Natural killer cell treated with Interleukin-12 subunit alpha and Interleukin-12 subunit beta and Interleukin-15 and Interleukin-18, amount 100 ng/mL, for 72 hours (primary cell): ENCODE results near the gene ABHD16B. TPM values are rescaled to one million over a fixed set of nuclear protein-coding genes. Genes with fewer than 3 reads are reported as not detected.
A peak's percentile ranks its signal among the peaks of the same experiment; 100 is the strongest.
"Not testable (repeated sequence)": the region's sequence is repeated elsewhere in the genome, so short reads cannot be mapped to it uniquely, and the experiment has no call there.

Experiments used
- ATAC-seq, 2 donors: fragments of 150-1000 bp; cut with Tn5 transposase in 1 of 2; sonication (Bioruptor Pico), chemical (Tn5 transposase) in 1 of 2; 2 replicates each; pipeline ENCODE4 v1.10.0; 2021
- DNase-seq: peaks from one replicate; pipeline ENCODE4 v3.0.0; 2022; ENCODE audit warnings: low spot score
- H3K27ac Mint-ChIP-seq, 2 donors: 1 replicate in 1 of 2; 2 replicates in 1 of 2; pipeline ENCODE4 v1.8.0; 2022; ENCODE audit warnings: mixed read lengths in 2 of 2, mild to moderate bottlenecking in 1 of 2, moderate library complexity in 1 of 2
- H3K27me3 Mint-ChIP-seq, 2 donors: 1 replicate in 1 of 2; 2 replicates in 1 of 2; pipeline ENCODE4 v1.8.0; 2022; ENCODE audit warnings: mixed read lengths in 2 of 2
- H3K36me3 Mint-ChIP-seq: one replicate; pipeline ENCODE4 v1.8.0; 2022; ENCODE audit warnings: mixed read lengths
- H3K4me1 Mint-ChIP-seq, 2 donors: 1 replicate in 1 of 2; 2 replicates in 1 of 2; pipeline ENCODE4 v1.8.0; 2022; ENCODE audit warnings: low read depth in 2 of 2, mixed read lengths in 2 of 2, mild to moderate bottlenecking in 1 of 2
- H3K4me3 Mint-ChIP-seq: one replicate; pipeline ENCODE4 v1.8.0; 2022; ENCODE audit warnings: mixed read lengths
- H3K9me3 Mint-ChIP-seq: 2 replicates; pipeline ENCODE4 v1.8.0; 2022; ENCODE audit warnings: mixed read lengths
- total RNA-seq, 2 donors: library from RNA; stranded (reverse); gene quantifications; one replicate each; pipeline ENCODE4 v1.2.3, GENCODE V29; 2022

Gene ABHD16B
- total RNA-seq, 2 donors from 2014 or later, result not detected

- Mint-ChIP-seq H3K4me1 (peaks cover 17 to 22% of the 10 kb centered on the region in 2 donors), H3K27ac (peak within 1 kb of the TSS; percentile 92 to 94), H3K4me3 (peak within 1 kb of the TSS; percentile 94), H3K36me3 (no peaks in the 10 kb centered on the region), H3K9me3 (no peaks in the 10 kb centered on the region), H3K27me3 (no peaks in the 10 kb centered on the region)
- peak; percentile 99 for DNase-seq
- peak; percentile 90 to 94 for ATAC-seq
Measured at GRCh38 chr20:63864978-63865640, 3.8 kb downstream of the ABHD16B start, which contains the start of gene TPD52L2. Gene TPD52L2, plus strand, starts transcription at chr20:63865270. Its CDS starts 96 bp downstream, at chr20:63865366.

GRCh38 chr20:63867042-63867441, 5.7 kb downstream of the ABHD16B start:
- H3K9me3 Mint-ChIP-seq, H3K27ac Mint-ChIP-seq, ATAC-seq, H3K27me3 Mint-ChIP-seq, DNase-seq, H3K36me3 Mint-ChIP-seq: not testable (repeated sequence)
- Mint-ChIP-seq H3K4me1 (peaks cover 17 to 22% of the 10 kb centered on the region in 2 donors), H3K4me3 (peak overlapping the region; percentile 94)

- DNase-seq (no peak), ATAC-seq (no peak)
- peaks cover 14 to 21% of the 10 kb centered on the region in 2 donors for H3K4me1 Mint-ChIP-seq
- H3K36me3 Mint-ChIP-seq, result no peaks in the 10 kb centered on the region
- no peak overlapping the region for H3K4me3 Mint-ChIP-seq
- H3K9me3 Mint-ChIP-seq, result no peaks in the 10 kb centered on the region
- H3K27me3 Mint-ChIP-seq, result no peaks in the 10 kb centered on the region
- no peak overlapping the region for H3K27ac Mint-ChIP-seq
Measured at GRCh38 chr20:63868264-63868663, 7.0 kb downstream of the ABHD16B start.

- Mint-ChIP-seq H3K27ac (peak overlapping the region; percentile 73 to 75), H3K4me1 (peaks cover 5 to 7% of the 10 kb centered on the region in 2 donors), H3K27me3 (no peaks in the 10 kb centered on the region), H3K4me3 (peak overlapping the region; percentile 40), H3K36me3 (peaks cover 8% of the 10 kb centered on the region), H3K9me3 (no peaks in the 10 kb centered on the region)
- ATAC-seq, result peak; percentile 84 to 91
- no peak for DNase-seq
Measured at GRCh38 chr20:63873477-63873971, 12.2 kb downstream of the ABHD16B start.

- not testable (repeated sequence) for H3K27ac Mint-ChIP-seq, H3K4me3 Mint-ChIP-seq, H3K36me3 Mint-ChIP-seq
Measured at GRCh38 chr20:63874241-63874640, 12.9 kb downstream of the ABHD16B start.

GRCh38 chr20:63876489-63877036, 15.3 kb downstream of the ABHD16B start:
- Mint-ChIP-seq H3K27me3 (no peaks in the 10 kb centered on the region), H3K4me1 (peaks cover 5 to 7% of the 10 kb centered on the region in 2 donors), H3K36me3 (peaks cover 8% of the 10 kb centered on the region), H3K9me3 (no peaks in the 10 kb centered on the region), H3K4me3 (no peak overlapping the region), H3K27ac (no peak overlapping the region)
- ATAC-seq, result no peak
- no peak for DNase-seq

More at GRCh38 chr20:63874241-63874640, 12.9 kb downstream of the ABHD16B start:
- not testable (repeated sequence) for H3K9me3 Mint-ChIP-seq, ATAC-seq, DNase-seq, H3K27me3 Mint-ChIP-seq, H3K4me1 Mint-ChIP-seq

GRCh38 chr20:63877755-63878470, 16.6 kb downstream of the ABHD16B start:
- Mint-ChIP-seq H3K9me3 (no peaks in the 10 kb centered on the region), H3K4me1 (peaks cover 7 to 8% of the 10 kb centered on the region in 2 donors), H3K36me3 (peaks cover 8% of the 10 kb centered on the region), H3K4me3 (no peak overlapping the region), H3K27ac (no peak overlapping the region), H3K27me3 (no peaks in the 10 kb centered on the region)
- DNase-seq, result no peak
- ATAC-seq, result no peak

- Mint-ChIP-seq H3K4me1 (peaks cover 0 to 7% of the 10 kb centered on the region in 2 donors), H3K36me3 (peaks cover 8% of the 10 kb centered on the region), H3K27me3 (no peaks in the 10 kb centered on the region), H3K4me3 (no peak overlapping the region), H3K27ac (no peak overlapping the region), H3K9me3 (no peaks in the 10 kb centered on the region)
- ATAC-seq (no peak), DNase-seq (no peak)
Measured at GRCh38 chr20:63878899-63879663, 17.8 kb downstream of the ABHD16B start.

- H3K4me1 Mint-ChIP-seq, result peaks cover 6 to 13% of the 10 kb centered on the region in 2 donors
- not testable (repeated sequence) for H3K36me3 Mint-ChIP-seq, H3K27me3 Mint-ChIP-seq, H3K9me3 Mint-ChIP-seq, DNase-seq, H3K4me3 Mint-ChIP-seq, ATAC-seq, H3K27ac Mint-ChIP-seq
Measured at GRCh38 chr20:63880901-63881300, 19.6 kb downstream of the ABHD16B start.

- Mint-ChIP-seq H3K36me3 (no peaks in the 10 kb centered on the region), H3K27me3 (no peaks in the 10 kb centered on the region), H3K27ac (no peak overlapping the region), H3K9me3 (no peaks in the 10 kb centered on the region), H3K4me1 (peaks cover 6 to 13% of the 10 kb centered on the region in 2 donors), H3K4me3 (no peak overlapping the region)
- ATAC-seq (no peak), DNase-seq (no peak)
Measured at GRCh38 chr20:63881451-63882226, 20.3 kb downstream of the ABHD16B start.

GRCh38 chr20:63882257-63883200, 21.2 kb downstream of the ABHD16B start:
- Mint-ChIP-seq H3K27me3 (no peaks in the 10 kb centered on the region), H3K27ac (no peak overlapping the region), H3K36me3 (no peaks in the 10 kb centered on the region), H3K4me1 (peaks cover 6 to 13% of the 10 kb centered on the region in 2 donors), H3K4me3 (no peak overlapping the region), H3K9me3 (no peaks in the 10 kb centered on the region)
- DNase-seq (no peak), ATAC-seq (no peak)

- DNase-seq (no peak), ATAC-seq (no peak)
- Mint-ChIP-seq H3K27me3 (no peaks in the 10 kb centered on the region), H3K4me1 (peaks cover 6 to 13% of the 10 kb centered on the region in 2 donors), H3K36me3 (no peaks in the 10 kb centered on the region), H3K27ac (no peak overlapping the region), H3K4me3 (no peak overlapping the region), H3K9me3 (no peaks in the 10 kb centered on the region)
Measured at GRCh38 chr20:63883201-63883593, 21.9 kb downstream of the ABHD16B start.
